ENCODE data around the gene HLTF. TPM values are rescaled to one million over a fixed set of nuclear protein-coding genes. Genes with fewer than 3 reads are reported as not detected.

Gene HLTF
- total and polyA plus RNA-seq, 2 of the 13 experiments (the other 11 are each of a cell fraction or from before 2014, with no cell fraction given) = 12.0 to 22.9 TPM

DNA sequence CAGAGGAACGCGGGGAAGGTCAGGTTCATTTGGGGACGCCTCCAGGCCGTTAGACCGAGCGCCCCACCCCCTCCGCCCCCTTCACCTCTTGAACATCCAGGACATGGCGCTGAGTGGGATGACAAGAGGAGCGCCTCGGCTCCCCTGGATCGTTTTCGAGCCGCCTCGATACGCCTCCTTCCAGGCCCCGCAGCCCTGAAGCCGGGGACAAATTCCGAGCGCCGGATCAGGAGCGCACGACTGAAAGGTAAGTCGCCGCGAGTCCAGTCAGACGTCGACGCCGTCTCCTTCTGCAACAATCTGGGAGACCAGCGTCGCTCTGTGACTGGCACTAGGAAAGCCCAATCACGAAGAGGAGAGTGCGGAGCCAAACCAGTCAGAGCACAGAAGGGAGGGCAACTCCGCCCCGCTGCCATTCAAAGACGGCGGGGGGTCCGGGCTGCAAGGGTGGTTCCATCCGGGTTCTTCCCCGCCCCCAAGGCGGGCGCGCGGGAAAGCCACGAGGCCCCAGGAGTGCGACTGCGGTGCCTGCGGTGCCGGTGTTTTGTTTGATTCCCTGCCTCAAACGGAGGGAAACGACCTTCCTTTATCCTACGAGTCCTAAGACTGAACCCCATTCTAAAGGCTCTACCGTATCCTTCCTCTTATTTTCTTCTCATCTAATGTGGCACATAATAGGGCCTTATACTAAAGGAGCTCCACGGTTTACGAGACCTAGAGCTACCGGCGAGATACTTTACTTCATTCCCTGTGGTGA, at the start of gene HLTF (continued):
- TF ChIP-seq, protein P1, sequence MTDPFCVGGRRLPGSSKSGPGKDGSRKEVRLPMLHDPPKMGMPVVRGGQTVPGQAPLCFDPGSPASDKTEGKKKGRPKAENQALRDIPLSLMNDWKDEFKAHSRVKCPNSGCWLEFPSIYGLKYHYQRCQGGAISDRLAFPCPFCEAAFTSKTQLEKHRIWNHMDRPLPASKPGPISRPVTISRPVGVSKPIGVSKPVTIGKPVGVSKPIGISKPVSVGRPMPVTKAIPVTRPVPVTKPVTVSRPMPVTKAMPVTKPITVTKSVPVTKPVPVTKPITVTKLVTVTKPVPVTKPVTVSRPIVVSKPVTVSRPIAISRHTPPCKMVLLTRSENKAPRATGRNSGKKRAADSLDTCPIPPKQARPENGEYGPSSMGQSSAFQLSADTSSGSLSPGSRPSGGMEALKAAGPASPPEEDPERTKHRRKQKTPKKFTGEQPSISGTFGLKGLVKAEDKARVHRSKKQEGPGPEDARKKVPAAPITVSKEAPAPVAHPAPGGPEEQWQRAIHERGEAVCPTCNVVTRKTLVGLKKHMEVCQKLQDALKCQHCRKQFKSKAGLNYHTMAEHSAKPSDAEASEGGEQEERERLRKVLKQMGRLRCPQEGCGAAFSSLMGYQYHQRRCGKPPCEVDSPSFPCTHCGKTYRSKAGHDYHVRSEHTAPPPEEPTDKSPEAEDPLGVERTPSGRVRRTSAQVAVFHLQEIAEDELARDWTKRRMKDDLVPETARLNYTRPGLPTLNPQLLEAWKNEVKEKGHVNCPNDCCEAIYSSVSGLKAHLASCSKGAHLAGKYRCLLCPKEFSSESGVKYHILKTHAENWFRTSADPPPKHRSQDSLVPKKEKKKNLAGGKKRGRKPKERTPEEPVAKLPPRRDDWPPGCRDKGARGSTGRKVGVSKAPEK (CRISPR knock-in tag; IDR thresholded peaks at IDR 0.05; ENCODE audit: borderline replicate concordance) = no peak
- no peak for TF ChIP-seq ZNF207 (IDR thresholded peaks at IDR 0.05; ENCODE audit: borderline replicate concordance)
- TF ChIP-seq, protein P2, sequence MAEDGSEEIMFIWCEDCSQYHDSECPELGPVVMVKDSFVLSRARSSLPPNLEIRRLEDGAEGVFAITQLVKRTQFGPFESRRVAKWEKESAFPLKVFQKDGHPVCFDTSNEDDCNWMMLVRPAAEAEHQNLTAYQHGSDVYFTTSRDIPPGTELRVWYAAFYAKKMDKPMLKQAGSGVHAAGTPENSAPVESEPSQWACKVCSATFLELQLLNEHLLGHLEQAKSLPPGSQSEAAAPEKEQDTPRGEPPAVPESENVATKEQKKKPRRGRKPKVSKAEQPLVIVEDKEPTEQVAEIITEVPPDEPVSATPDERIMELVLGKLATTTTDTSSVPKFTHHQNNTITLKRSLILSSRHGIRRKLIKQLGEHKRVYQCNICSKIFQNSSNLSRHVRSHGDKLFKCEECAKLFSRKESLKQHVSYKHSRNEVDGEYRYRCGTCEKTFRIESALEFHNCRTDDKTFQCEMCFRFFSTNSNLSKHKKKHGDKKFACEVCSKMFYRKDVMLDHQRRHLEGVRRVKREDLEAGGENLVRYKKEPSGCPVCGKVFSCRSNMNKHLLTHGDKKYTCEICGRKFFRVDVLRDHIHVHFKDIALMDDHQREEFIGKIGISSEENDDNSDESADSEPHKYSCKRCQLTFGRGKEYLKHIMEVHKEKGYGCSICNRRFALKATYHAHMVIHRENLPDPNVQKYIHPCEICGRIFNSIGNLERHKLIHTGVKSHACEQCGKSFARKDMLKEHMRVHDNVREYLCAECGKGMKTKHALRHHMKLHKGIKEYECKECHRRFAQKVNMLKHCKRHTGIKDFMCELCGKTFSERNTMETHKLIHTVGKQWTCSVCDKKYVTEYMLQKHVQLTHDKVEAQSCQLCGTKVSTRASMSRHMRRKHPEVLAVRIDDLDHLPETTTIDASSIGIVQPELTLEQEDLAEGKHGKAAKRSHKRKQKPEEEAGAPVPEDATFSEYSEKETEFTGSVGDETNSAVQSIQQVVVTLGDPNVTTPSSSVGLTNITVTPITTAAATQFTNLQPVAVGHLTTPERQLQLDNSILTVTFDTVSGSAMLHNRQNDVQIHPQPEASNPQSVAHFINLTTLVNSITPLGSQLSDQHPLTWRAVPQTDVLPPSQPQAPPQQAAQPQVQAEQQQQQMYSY (CRISPR knock-in tag; IDR thresholded peaks at IDR 0.05) = peak; percentile 78
- TF ChIP-seq RCOR2 (CRISPR knock-in tag; IDR thresholded peaks at IDR 0.05) = no peak; the same call in 1 of the 2 replicates
- TF ChIP-seq ISL2 (CRISPR knock-in tag; IDR thresholded peaks at IDR 0.05) = peak; percentile 76; the same call in 1 of the 2 replicates
- TF ChIP-seq, protein P3, sequence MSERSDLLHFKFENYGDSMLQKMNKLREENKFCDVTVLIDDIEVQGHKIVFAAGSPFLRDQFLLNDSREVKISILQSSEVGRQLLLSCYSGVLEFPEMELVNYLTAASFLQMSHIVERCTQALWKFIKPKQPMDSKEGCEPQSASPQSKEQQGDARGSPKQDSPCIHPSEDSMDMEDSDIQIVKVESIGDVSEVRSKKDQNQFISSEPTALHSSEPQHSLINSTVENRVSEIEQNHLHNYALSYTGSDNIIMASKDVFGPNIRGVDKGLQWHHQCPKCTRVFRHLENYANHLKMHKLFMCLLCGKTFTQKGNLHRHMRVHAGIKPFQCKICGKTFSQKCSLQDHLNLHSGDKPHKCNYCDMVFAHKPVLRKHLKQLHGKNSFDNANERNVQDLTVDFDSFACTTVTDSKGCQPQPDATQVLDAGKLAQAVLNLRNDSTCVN (CRISPR knock-in tag; IDR thresholded peaks at IDR 0.05; ENCODE audit: borderline replicate concordance) = peak; percentile 78; the same call in 1 of the 2 replicates
- TF ChIP-seq, protein P4, sequence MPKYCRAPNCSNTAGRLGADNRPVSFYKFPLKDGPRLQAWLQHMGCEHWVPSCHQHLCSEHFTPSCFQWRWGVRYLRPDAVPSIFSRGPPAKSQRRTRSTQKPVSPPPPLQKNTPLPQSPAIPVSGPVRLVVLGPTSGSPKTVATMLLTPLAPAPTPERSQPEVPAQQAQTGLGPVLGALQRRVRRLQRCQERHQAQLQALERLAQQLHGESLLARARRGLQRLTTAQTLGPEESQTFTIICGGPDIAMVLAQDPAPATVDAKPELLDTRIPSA (CRISPR knock-in tag; IDR thresholded peaks at IDR 0.05; ENCODE audit: borderline replicate concordance) = no peak
- TF ChIP-seq, protein P5, sequence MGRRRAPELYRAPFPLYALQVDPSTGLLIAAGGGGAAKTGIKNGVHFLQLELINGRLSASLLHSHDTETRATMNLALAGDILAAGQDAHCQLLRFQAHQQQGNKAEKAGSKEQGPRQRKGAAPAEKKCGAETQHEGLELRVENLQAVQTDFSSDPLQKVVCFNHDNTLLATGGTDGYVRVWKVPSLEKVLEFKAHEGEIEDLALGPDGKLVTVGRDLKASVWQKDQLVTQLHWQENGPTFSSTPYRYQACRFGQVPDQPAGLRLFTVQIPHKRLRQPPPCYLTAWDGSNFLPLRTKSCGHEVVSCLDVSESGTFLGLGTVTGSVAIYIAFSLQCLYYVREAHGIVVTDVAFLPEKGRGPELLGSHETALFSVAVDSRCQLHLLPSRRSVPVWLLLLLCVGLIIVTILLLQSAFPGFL (CRISPR knock-in tag; IDR thresholded peaks at IDR 0.05) = no peak
- peak; percentile 68; the same call in 1 of the 2 replicates for TF ChIP-seq CHD2 (IDR thresholded peaks at IDR 0.05; ENCODE audit: low read depth, low read length)
- peak; percentile 66; the same call in 1 of the 2 replicates for TF ChIP-seq ELF1 (CRISPR knock-in tag; IDR thresholded peaks at IDR 0.05)
- no peak for TF ChIP-seq PAWR (CRISPR knock-in tag; IDR thresholded peaks at IDR 0.05; ENCODE audit: borderline replicate concordance)
- TF ChIP-seq TMF1 (CRISPR knock-in tag; IDR thresholded peaks at IDR 0.05; ENCODE audit: low read depth) = peak; percentile 85; the same call in 1 of the 2 replicates
- peak; percentile 91 for TF ChIP-seq MEIS2 (CRISPR knock-in tag; IDR thresholded peaks at IDR 0.05)
- TF ChIP-seq, protein P6, sequence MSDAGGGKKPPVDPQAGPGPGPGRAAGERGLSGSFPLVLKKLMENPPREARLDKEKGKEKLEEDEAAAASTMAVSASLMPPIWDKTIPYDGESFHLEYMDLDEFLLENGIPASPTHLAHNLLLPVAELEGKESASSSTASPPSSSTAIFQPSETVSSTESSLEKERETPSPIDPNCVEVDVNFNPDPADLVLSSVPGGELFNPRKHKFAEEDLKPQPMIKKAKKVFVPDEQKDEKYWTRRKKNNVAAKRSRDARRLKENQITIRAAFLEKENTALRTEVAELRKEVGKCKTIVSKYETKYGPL (CRISPR knock-in tag; IDR thresholded peaks at IDR 0.05) = peak; percentile 70; the same call in 1 of the 2 replicates
- no peak for TF ChIP-seq NFE2L2 (IDR thresholded peaks at IDR 0.05; ENCODE audit: low read length)
- TF ChIP-seq DNMT3B (CRISPR knock-in tag; conservative IDR thresholded peaks at IDR 0.05) = peak; percentile 95
